ENCODE data around the gene GFRA3. TPM values are rescaled to one million over a fixed set of nuclear protein-coding genes. Genes with fewer than 3 reads are reported as not detected.
"Not testable (repeated sequence)": the region's sequence is repeated elsewhere in the genome, so short reads cannot be mapped to it uniquely, and the experiment has no call there.

GFRA3 gene, protein sequence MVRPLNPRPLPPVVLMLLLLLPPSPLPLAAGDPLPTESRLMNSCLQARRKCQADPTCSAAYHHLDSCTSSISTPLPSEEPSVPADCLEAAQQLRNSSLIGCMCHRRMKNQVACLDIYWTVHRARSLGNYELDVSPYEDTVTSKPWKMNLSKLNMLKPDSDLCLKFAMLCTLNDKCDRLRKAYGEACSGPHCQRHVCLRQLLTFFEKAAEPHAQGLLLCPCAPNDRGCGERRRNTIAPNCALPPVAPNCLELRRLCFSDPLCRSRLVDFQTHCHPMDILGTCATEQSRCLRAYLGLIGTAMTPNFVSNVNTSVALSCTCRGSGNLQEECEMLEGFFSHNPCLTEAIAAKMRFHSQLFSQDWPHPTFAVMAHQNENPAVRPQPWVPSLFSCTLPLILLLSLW
- total RNA-seq = 1 to 10 TPM in 2 of 3 donors, under 1 TPM in 1; 0.77 to 2.4 (median 1.1) TPM
- long read RNA-seq, donor 1, partial matches to known transcripts = 4 of 7 reads
- long read RNA-seq, donor 1, other reads (novel, unspliced or antisense) = 0 of 7 reads
- long read RNA-seq, donor 2 = 0 reads

DNA sequence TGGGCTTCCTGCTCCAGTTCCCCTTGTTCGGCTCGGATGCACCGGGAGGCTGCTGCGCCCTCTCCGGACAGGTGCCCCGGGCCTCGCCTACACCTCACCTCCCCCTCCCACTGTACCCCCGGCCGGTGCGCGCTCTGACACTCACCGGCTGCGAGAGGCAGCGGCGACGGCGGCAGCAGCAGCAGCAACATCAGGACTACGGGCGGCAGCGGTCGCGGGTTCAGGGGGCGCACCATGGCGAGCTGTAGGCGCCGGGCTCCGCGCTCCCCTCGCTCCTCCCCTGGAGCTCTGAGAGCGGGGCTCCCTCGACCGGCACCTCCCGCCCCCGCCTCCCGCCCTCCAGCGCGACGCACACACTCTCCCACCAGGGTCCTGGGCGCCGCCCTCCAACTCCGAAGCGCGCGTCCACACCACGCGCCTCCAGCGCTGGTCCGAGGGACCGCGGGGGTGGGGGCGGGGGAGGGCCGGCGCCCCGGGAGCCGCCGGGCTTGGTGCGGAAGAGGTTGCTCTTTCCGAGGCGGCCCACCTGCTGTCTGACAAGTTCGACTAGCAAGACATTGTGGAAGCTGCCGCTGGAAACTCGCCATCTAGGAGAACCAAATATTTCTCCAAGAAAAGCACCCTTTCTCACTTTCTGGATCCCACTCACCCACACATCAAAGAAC lies at the start of gene GFRA3:
TSS of gene GFRA3 (minus strand) at position 433 of the 665 bp plus-strand sequence. CDS start at position 236, 197 bp downstream.
- Histone ChIP-seq H3K4me1 (ENCODE audit: low read depth) (peaks cover 6% of the 10 kb centered on the region), H3K4me3 (no peak within 1 kb of the TSS), H3K36me3 (ENCODE audit: low read depth) (no peaks in the 10 kb centered on the region), H3K9me3 (no peaks in the 10 kb centered on the region)
- intact Hi-C loops (cut with DNase I, micrococcal nuclease) = no loop called here
- ATAC-seq (peak; percentile 19), DNase-seq (no peak)
- no peak for TF ChIP-seq CTCF (IDR thresholded peaks at IDR 0.05)

DNA sequence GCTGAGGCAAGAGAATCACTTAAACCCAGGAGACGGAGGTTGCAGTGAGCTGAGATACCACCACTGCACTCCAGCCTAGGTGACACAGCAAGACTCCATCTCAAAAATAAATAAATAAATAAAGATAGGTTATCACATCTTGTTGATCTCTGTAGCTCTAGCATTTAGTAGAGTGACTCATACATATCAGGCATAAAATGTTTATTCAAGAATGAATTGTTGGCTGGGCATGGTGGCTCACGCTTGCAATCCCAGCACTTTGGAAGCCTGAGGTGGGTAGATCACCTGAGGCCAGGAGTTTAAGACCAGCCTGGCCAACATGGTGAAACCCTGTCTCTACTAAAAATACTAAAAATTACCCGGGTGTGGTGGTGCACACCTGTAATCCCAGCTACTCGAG lies 43.8 kb upstream of the GFRA3 start:
- H3K4me3 ChIP-seq; H3K9me3 ChIP-seq; H3K4me1 ChIP-seq (ENCODE audit: low read depth); DNase-seq; H3K36me3 ChIP-seq (ENCODE audit: low read depth); ATAC-seq; intact Hi-C loops (cut with DNase I, micrococcal nuclease): not testable (repeated sequence)

GRCh38 chr5:138316355-138316754 lies 41.9 kb upstream of the GFRA3 start:
- no peak for TF ChIP-seq CTCF (IDR thresholded peaks at IDR 0.05)
- ATAC-seq (no peak), DNase-seq (no peak)
- Histone ChIP-seq H3K4me1 (ENCODE audit: low read depth) (no peaks in the 10 kb centered on the region), H3K4me3 (no peak overlapping the region), H3K36me3 (ENCODE audit: low read depth) (no peaks in the 10 kb centered on the region), H3K9me3 (no peaks in the 10 kb centered on the region)
- intact Hi-C loops (cut with DNase I, micrococcal nuclease) = no loop called here

GRCh38 chr5:138315751-138316278 lies 41.4 kb upstream of the GFRA3 start:
- no peaks in the 10 kb centered on the region for H3K4me1 ChIP-seq (ENCODE audit: low read depth)
- DNase-seq (no peak), ATAC-seq (no peak)
- intact Hi-C loops (cut with DNase I, micrococcal nuclease) = no loop called here
- H3K4me3 ChIP-seq = no peak overlapping the region
- H3K9me3 ChIP-seq = no peaks in the 10 kb centered on the region
- no peaks in the 10 kb centered on the region for H3K36me3 ChIP-seq (ENCODE audit: low read depth)
- no peak for TF ChIP-seq CTCF (IDR thresholded peaks at IDR 0.05)

- Histone ChIP-seq H3K36me3 (ENCODE audit: low read depth) (no peaks in the 10 kb centered on the region), H3K9me3 (no peaks in the 10 kb centered on the region), H3K4me1 (ENCODE audit: low read depth) (no peaks in the 10 kb centered on the region), H3K4me3 (no peak overlapping the region)
- TF ChIP-seq CTCF (IDR thresholded peaks at IDR 0.05) = no peak
- intact Hi-C loops (cut with DNase I, micrococcal nuclease) = no loop called here
- no peak for ATAC-seq
- DNase-seq = no peak
Measured at GRCh38 chr5:138305797-138306196, 31.4 kb upstream of the GFRA3 start.

GRCh38 chr5:138303372-138303771 lies 29.0 kb upstream of the GFRA3 start:
- intact Hi-C loops (cut with DNase I, micrococcal nuclease) = no loop called here
- Histone ChIP-seq H3K36me3 (ENCODE audit: low read depth) (no peaks in the 10 kb centered on the region), H3K4me1 (ENCODE audit: low read depth) (no peaks in the 10 kb centered on the region), H3K4me3 (no peak overlapping the region), H3K9me3 (no peaks in the 10 kb centered on the region)
- no peak for TF ChIP-seq CTCF (IDR thresholded peaks at IDR 0.05)
- ATAC-seq (no peak), DNase-seq (no peak)

Data from mucosa of descending colon (tissue), 3 donors.